ENCODE measurements around the gene ARHGAP28. TPM values are rescaled to one million over a fixed set of nuclear protein-coding genes. Genes with fewer than 3 reads are reported as not detected.

ARHGAP28 gene
- polyA plus RNA-seq, 1 donor from 2014 or later = 9.8 TPM

- Histone ChIP-seq H4K20me1 (ENCODE audit: insufficient read depth) (no peaks in the 10 kb centered on the region), H3K9me3 (ENCODE audit: low read length) (no peaks in the 10 kb centered on the region), H3K27ac (ENCODE audit: low read length) (no peak overlapping the region), H3K36me3 (ENCODE audit: insufficient read depth, low read length) (peaks cover 4% of the 10 kb centered on the region), H3K9me2 (ENCODE audit: insufficient read depth, low read length) (no peaks in the 10 kb centered on the region), H2AFZ (ENCODE audit: low read depth, low read length) (no peak overlapping the region), H3K4me2 (ENCODE audit: low read length) (no peak overlapping the region), H3F3A (ENCODE audit: insufficient read depth, low read length, poor library complexity, severe bottlenecking) (no peaks in the 10 kb centered on the region), H3K4me3 (ENCODE audit: low read length) (no peak overlapping the region), H3K9ac (ENCODE audit: low read length) (no peak overlapping the region), H3K79me2 (replicated peaks; ENCODE audit: insufficient read depth, low read length) (no peaks in the 10 kb centered on the region), H3K27me3 (ENCODE audit: insufficient read depth, low read depth, low read length) (no peaks in the 10 kb centered on the region)
- TF ChIP-seq REST (IDR thresholded peaks at IDR 0.05; ENCODE audit: borderline replicate concordance) (no peak), TAF1 (IDR thresholded peaks at IDR 0.05; ENCODE audit: low read depth) (no peak), MXI1 (conservative IDR thresholded peaks at IDR 0.05; ENCODE audit: poor library complexity, severe bottlenecking) (no peak), POLR2AphosphoS5 (IDR thresholded peaks at IDR 0.05) (no peak), CTCF (IDR thresholded peaks at IDR 0.05; ENCODE audit: poor library complexity, severe bottlenecking) (no peak), EZH2 (IDR thresholded peaks at IDR 0.05; ENCODE audit: borderline replicate concordance, insufficient read depth, low read length, poor library complexity, severe bottlenecking) (no peak), RAD21 (conservative IDR thresholded peaks at IDR 0.05) (no peak), SMC3 (conservative IDR thresholded peaks at IDR 0.05; ENCODE audit: poor library complexity) (no peak)
Observed at GRCh38 chr18:6830916-6831315, 101.4 kb downstream of the ARHGAP28 start.

GRCh38 chr18:6835345-6835744 is 105.8 kb downstream of the ARHGAP28 start:
- H3K4me2 ChIP-seq (ENCODE audit: low read length) = no peak overlapping the region
- no peaks in the 10 kb centered on the region for H3K27me3 ChIP-seq (ENCODE audit: insufficient read depth, low read depth, low read length)
- H3K4me3 ChIP-seq (ENCODE audit: low read length) = no peak overlapping the region
- no peaks in the 10 kb centered on the region for H4K20me1 ChIP-seq (ENCODE audit: insufficient read depth)
- H3K27ac ChIP-seq (ENCODE audit: low read length) = no peak overlapping the region
- H3K79me2 ChIP-seq (replicated peaks; ENCODE audit: insufficient read depth, low read length) = no peaks in the 10 kb centered on the region
- no peaks in the 10 kb centered on the region for H3F3A ChIP-seq (ENCODE audit: insufficient read depth, low read length, poor library complexity, severe bottlenecking)
- peaks cover 4% of the 10 kb centered on the region for H3K36me3 ChIP-seq (ENCODE audit: insufficient read depth, low read length)
- no peak for TF ChIP-seq SMC3 (conservative IDR thresholded peaks at IDR 0.05; ENCODE audit: poor library complexity)
- no peak for TF ChIP-seq MXI1 (conservative IDR thresholded peaks at IDR 0.05; ENCODE audit: poor library complexity, severe bottlenecking)
- no peak for TF ChIP-seq CTCF (IDR thresholded peaks at IDR 0.05; ENCODE audit: poor library complexity, severe bottlenecking)
- no peak for TF ChIP-seq EZH2 (IDR thresholded peaks at IDR 0.05; ENCODE audit: borderline replicate concordance, insufficient read depth, low read length, poor library complexity, severe bottlenecking)
- no peak for TF ChIP-seq POLR2AphosphoS5 (IDR thresholded peaks at IDR 0.05)
- no peak for TF ChIP-seq REST (IDR thresholded peaks at IDR 0.05; ENCODE audit: borderline replicate concordance)
- TF ChIP-seq EP300 (conservative IDR thresholded peaks at IDR 0.05; ENCODE audit: poor library complexity, severe bottlenecking) = no peak
- TF ChIP-seq RAD21 (conservative IDR thresholded peaks at IDR 0.05) = no peak
- TF ChIP-seq TAF1 (IDR thresholded peaks at IDR 0.05; ENCODE audit: low read depth) = no peak
- H3K9me2 ChIP-seq (ENCODE audit: insufficient read depth, low read length) = no peaks in the 10 kb centered on the region
- no peak overlapping the region for H3K9ac ChIP-seq (ENCODE audit: low read length)
- H2AFZ ChIP-seq (ENCODE audit: low read depth, low read length) = no peak overlapping the region
- H3K9me3 ChIP-seq (ENCODE audit: low read length) = no peaks in the 10 kb centered on the region

Data from neural cell (in vitro differentiated cells).